Panc1 (cell line): ENCODE results near the gene SRSF7. TPM values are rescaled to one million over a fixed set of nuclear protein-coding genes. Genes with fewer than 3 reads are reported as not detected.
"Not testable (repeated sequence)": the region's sequence is repeated elsewhere in the genome, so short reads cannot be mapped to it uniquely, and the experiment has no call there.

ENCODE experiments used
- ATAC-seq: fragments of 200-7000 bp; cut with Tn5 transposase; 2 replicates; pipeline ENCODE4 v1.9.1; 2020; ENCODE audit warnings: mild to moderate bottlenecking, moderate library complexity
- BruUV-seq: library from RNA; stranded (reverse); fragments of 400-500 nt; replicated peaks from 2 replicates; lab custom pipeline; 2021; lab: Mats Ljungman, UMichigan
- CTCF ChIA-PET: fragments of 300-600 bp; sonication (Branson Sonifier 250); formaldehyde crosslinking; loops from one replicate; lab custom pipeline; 2022; ENCODE audit warnings: antibody characterized with exemption; lab: Charles Lee
- POLR2A ChIA-PET: fragments of 300-600 bp; sonication (Branson Sonifier 250); formaldehyde crosslinking; loops from one replicate; lab custom pipeline; 2022; ENCODE audit warnings: antibody characterized with exemption; lab: Charles Lee
- DNase-seq: peaks from one replicate; pipeline ENCODE4 v3.0.0-alpha.2; 2010; ENCODE audit warnings: low read depth, low spot score
- H3K27ac ChIP-seq: 2 replicates; pipeline ENCODE4 v1.5.1; 2011; ENCODE audit warnings: mild to moderate bottlenecking, low read length, inconsistent platforms
- H3K27me3 ChIP-seq: fragments of 200-500 bp; sonication (Bioruptor generic); 2 replicates; pipeline ENCODE4 v1.6.0; 2014; ENCODE audit warnings: low read length, inconsistent platforms; ENCODE audit not compliant: control insufficient read depth, insufficient read depth
- H3K36me3 ChIP-seq: fragments of 200-500 bp; sonication (Bioruptor generic); 2 replicates; pipeline ENCODE4 v1.5.1; 2014; ENCODE audit warnings: inconsistent platforms, mild to moderate bottlenecking, low read length, moderate library complexity; ENCODE audit not compliant: control insufficient read depth, insufficient read depth
- H3K4me1 ChIP-seq: 2 replicates; pipeline ENCODE4 v1.5.1; 2011; ENCODE audit warnings: inconsistent platforms, mild to moderate bottlenecking, low read length, moderate library complexity; ENCODE audit not compliant: control insufficient read depth, insufficient read depth
- H3K4me3 ChIP-seq, 2 experiments: 2 replicates each; pipeline ENCODE4 v1.5.1; 2011 to 2012; ENCODE audit warnings: low read depth in 2 of 2, low read length in 2 of 2, mild to moderate bottlenecking in 2 of 2, inconsistent platforms in 1 of 2, moderate library complexity in 1 of 2
- H3K9me3 ChIP-seq: fragments of 200-500 bp; sonication (Bioruptor generic); 2 replicates; pipeline ENCODE4 v1.5.1; 2014; ENCODE audit warnings: low read depth, mild to moderate bottlenecking, inconsistent platforms, low read length, moderate library complexity; ENCODE audit not compliant: control insufficient read depth, insufficient read depth
- CTCF ChIP-seq: fragments of 450-650 bp; IDR thresholded peaks from 2 replicates; pipeline ENCODE4 v1.5.1; 2017; ENCODE audit warnings: mild to moderate bottlenecking
- POLR2AphosphoS5 ChIP-seq: IDR thresholded peaks from 2 replicates; pipeline ENCODE4 v1.6.1; 2012; ENCODE audit warnings: mild to moderate bottlenecking, low read depth, low read length, moderate library complexity
- SIN3A ChIP-seq: IDR thresholded peaks from 2 replicates; pipeline ENCODE4 v1.6.1; 2012; ENCODE audit warnings: low read depth, mild to moderate bottlenecking, low read length, moderate library complexity, borderline replicate concordance; ENCODE audit not compliant: insufficient read depth
- TCF7L2 ChIP-seq: IDR thresholded peaks from 2 replicates; pipeline ENCODE4 v1.6.1; 2011; ENCODE audit warnings: mild to moderate bottlenecking, low read depth, low read length, inconsistent platforms
- in situ Hi-C: cut with HindIII; loops from 2 replicates; pipeline ENCODE4 v1.10.0; 2016; ENCODE audit warnings: low sequenced_read_pairs, low pct_unique_long_range_greater_than_20kb
- intact Hi-C: fragments of 100-400 bp; cut with micrococcal nuclease; formaldehyde crosslinking; loops from one replicate; pipeline ENCODE4 v1.10.0; 2022; ENCODE audit not compliant: unreplicated experiment
- total RNA-seq: library from RNA; stranded (reverse); gene quantifications from one replicate; pipeline ENCODE4 v1.2.1, GENCODE V29; 2021; ENCODE audit not compliant: unreplicated experiment
- TF ChIP-seq, protein P1 (sequence below), 2 experiments: IDR thresholded peaks; 2 replicates each; pipeline ENCODE4 v1.6.1; 2011 to 2012; ENCODE audit warnings: low read depth in 2 of 2, control low read depth in 1 of 2, low read length in 1 of 2, mild to moderate bottlenecking in 1 of 2, moderate library complexity in 1 of 2; ENCODE audit not compliant: insufficient read depth in 1 of 2

The SRSF7 gene
- total RNA-seq, 1 experiment from 2014 or later, result 220 TPM

DNA sequence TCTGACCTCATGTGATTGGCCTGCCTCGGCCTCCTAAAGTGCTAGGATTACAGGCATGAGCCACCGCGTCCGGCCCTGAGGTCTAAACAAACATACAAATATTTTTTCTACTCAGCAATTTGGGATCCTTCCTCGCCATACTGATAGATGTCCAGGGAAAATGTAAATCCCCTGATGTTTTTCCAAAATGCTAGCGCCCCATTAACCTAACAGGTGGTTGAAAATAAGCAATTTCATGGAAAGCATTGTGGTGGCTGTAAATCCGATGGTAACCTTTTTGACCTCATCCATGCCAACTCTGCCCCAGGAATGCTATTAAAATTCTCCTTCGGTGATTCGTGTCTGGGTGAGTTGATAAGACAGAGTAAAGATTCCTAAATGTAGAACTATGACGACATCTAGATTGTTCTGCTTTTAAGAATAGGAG, 46.1 kb upstream of the SRSF7 start:
- POLR2A ChIA-PET, result no interaction called here
- intact Hi-C loops, result no loop called here

GRCh38 chr2:38795016-38795415, 43.9 kb upstream of the SRSF7 start:
- H3K36me3 ChIP-seq, in situ Hi-C loops, BruUV-seq, H3K9me3 ChIP-seq, intact Hi-C loops, DNase-seq, H3K27ac ChIP-seq, CTCF ChIA-PET, H3K27me3 ChIP-seq, ATAC-seq, POLR2A ChIA-PET, H3K4me3 ChIP-seq: not testable (repeated sequence)
- H3K4me1 ChIP-seq, result peaks cover 12% of the 10 kb centered on the region

More for the DNA sequence above, 46.1 kb upstream of the SRSF7 start:
- H3K36me3 ChIP-seq, result no peaks in the 10 kb centered on the region
- in situ Hi-C loops, result no loop called here
- CTCF ChIA-PET, result no interaction called here
- DNase-seq, result no peak
- ATAC-seq, result peak; percentile 67
- TF ChIP-seq TCF7L2, result no peak; the same call in 1 of the 2 replicates
- H3K4me3 ChIP-seq, result no peak overlapping the region
- no peaks in the 10 kb centered on the region for H3K27me3 ChIP-seq
- no peak overlapping the region; the same call in 1 of the 2 replicates for H3K27ac ChIP-seq
- no TSS peak for BruUV-seq
- H3K9me3 ChIP-seq, result no peaks in the 10 kb centered on the region
- H3K4me1 ChIP-seq, result peaks cover 12% of the 10 kb centered on the region

DNA sequence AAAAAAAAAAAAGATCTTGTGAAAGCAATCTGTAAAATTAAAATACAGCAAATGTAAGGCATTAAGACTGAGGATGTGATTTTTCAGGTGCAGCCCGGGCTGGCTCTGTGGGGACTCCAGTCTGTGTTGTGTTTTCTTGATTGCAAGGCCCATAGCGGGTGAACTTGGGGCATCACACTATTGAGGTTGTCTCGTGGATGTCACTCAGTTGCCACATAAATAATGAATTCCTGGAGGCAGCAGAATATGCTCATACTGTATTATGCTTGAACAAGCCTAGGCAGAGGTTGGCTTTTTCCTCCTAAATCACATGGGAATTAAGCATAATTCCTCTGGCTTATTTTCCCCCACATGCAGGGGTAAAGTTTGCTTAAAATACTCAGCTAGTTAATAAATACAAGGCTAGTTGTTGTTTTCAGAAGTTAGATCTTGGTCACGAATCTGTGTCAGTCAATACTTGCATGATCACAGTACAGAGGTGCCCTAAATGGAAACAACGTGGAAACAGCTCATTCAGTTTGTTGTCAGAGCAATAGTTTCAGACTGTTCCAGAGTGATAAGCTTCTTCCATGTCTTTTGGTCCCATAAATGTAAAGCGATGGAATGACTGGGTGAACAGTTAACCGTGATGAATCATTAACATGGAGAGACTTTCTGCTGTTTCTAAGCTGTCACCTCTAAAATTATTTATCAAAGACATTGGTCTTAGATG, 43.2 kb upstream of the SRSF7 start:
- intact Hi-C loops, result no loop called here
- POLR2A ChIA-PET, result no interaction called here
- TF ChIP-seq, protein P1, sequence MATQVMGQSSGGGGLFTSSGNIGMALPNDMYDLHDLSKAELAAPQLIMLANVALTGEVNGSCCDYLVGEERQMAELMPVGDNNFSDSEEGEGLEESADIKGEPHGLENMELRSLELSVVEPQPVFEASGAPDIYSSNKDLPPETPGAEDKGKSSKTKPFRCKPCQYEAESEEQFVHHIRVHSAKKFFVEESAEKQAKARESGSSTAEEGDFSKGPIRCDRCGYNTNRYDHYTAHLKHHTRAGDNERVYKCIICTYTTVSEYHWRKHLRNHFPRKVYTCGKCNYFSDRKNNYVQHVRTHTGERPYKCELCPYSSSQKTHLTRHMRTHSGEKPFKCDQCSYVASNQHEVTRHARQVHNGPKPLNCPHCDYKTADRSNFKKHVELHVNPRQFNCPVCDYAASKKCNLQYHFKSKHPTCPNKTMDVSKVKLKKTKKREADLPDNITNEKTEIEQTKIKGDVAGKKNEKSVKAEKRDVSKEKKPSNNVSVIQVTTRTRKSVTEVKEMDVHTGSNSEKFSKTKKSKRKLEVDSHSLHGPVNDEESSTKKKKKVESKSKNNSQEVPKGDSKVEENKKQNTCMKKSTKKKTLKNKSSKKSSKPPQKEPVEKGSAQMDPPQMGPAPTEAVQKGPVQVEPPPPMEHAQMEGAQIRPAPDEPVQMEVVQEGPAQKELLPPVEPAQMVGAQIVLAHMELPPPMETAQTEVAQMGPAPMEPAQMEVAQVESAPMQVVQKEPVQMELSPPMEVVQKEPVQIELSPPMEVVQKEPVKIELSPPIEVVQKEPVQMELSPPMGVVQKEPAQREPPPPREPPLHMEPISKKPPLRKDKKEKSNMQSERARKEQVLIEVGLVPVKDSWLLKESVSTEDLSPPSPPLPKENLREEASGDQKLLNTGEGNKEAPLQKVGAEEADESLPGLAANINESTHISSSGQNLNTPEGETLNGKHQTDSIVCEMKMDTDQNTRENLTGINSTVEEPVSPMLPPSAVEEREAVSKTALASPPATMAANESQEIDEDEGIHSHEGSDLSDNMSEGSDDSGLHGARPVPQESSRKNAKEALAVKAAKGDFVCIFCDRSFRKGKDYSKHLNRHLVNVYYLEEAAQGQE (IDR thresholded peaks at IDR 0.05; ENCODE audit: insufficient read depth in 1 of 2, low read depth in 2 of 2, low read length in 1 of 2), result no peak
- TF ChIP-seq CTCF, result no peak
- TF ChIP-seq TCF7L2, result no peak
- no peak for TF ChIP-seq SIN3A
- no peak for TF ChIP-seq POLR2AphosphoS5
- H3K27me3 ChIP-seq, result no peaks in the 10 kb centered on the region
- in situ Hi-C loops, result no loop called here
- H3K4me1 ChIP-seq, result peaks cover 12% of the 10 kb centered on the region
- H3K36me3 ChIP-seq, result no peaks in the 10 kb centered on the region
- no TSS peak for BruUV-seq
- H3K4me3 ChIP-seq, result no peak overlapping the region
- CTCF ChIA-PET, result no interaction called here
- no peak for DNase-seq
- no peak overlapping the region; the same call in 1 of the 2 replicates for H3K27ac ChIP-seq
- no peak for ATAC-seq
- no peaks in the 10 kb centered on the region for H3K9me3 ChIP-seq
